Astrocyte (in vitro differentiated cells and primary cell): Measurements from ENCODE around the gene PDZD2.

Experiments
- EZH2 ChIP-seq: IDR thresholded peaks from 2 replicates; pipeline ENCODE4 v1.6.1; 2012; ENCODE audit warnings: mild to moderate bottlenecking, low read length, inconsistent platforms; ENCODE audit not compliant: insufficient read depth
- TF ChIP-seq, protein P1 (sequence below): IDR thresholded peaks from 2 replicates; pipeline ENCODE4 v1.5.1; 2011; ENCODE audit warnings: low read depth, mild to moderate bottlenecking, inconsistent platforms, low read length, moderate library complexity; ENCODE audit not compliant: insufficient read depth

- TF ChIP-seq, protein P1, sequence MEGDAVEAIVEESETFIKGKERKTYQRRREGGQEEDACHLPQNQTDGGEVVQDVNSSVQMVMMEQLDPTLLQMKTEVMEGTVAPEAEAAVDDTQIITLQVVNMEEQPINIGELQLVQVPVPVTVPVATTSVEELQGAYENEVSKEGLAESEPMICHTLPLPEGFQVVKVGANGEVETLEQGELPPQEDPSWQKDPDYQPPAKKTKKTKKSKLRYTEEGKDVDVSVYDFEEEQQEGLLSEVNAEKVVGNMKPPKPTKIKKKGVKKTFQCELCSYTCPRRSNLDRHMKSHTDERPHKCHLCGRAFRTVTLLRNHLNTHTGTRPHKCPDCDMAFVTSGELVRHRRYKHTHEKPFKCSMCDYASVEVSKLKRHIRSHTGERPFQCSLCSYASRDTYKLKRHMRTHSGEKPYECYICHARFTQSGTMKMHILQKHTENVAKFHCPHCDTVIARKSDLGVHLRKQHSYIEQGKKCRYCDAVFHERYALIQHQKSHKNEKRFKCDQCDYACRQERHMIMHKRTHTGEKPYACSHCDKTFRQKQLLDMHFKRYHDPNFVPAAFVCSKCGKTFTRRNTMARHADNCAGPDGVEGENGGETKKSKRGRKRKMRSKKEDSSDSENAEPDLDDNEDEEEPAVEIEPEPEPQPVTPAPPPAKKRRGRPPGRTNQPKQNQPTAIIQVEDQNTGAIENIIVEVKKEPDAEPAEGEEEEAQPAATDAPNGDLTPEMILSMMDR: no peak
- TF ChIP-seq EZH2: no peak
Observed at GRCh38 chr5:31846934-31847333, 208.0 kb downstream of the PDZD2 start.
